Esophagus mucosa (tissue), 1 donor: Measurements from ENCODE around the gene GTF3C5. TPM values are rescaled to one million over a fixed set of nuclear protein-coding genes. Genes with fewer than 3 reads are reported as not detected.
"Not testable (repeated sequence)": the region's sequence is repeated elsewhere in the genome, so short reads cannot be mapped to it uniquely, and the experiment has no call there.

Experiments used
- ATAC-seq: fragments of 200-7000 bp; cut with Tn5 transposase; one replicate; pipeline ENCODE4 v1.9.1; 2020
- total RNA-seq: library from RNA; stranded (reverse); gene quantifications from one replicate; pipeline ENCODE4 v1.2.4, GENCODE V29; 2023
- donor health status: DM: yes; HTN: yes; CAD: no.

GTF3C5 gene
- total RNA-seq, 1 donor from 2014 or later = 33.6 TPM

DNA sequence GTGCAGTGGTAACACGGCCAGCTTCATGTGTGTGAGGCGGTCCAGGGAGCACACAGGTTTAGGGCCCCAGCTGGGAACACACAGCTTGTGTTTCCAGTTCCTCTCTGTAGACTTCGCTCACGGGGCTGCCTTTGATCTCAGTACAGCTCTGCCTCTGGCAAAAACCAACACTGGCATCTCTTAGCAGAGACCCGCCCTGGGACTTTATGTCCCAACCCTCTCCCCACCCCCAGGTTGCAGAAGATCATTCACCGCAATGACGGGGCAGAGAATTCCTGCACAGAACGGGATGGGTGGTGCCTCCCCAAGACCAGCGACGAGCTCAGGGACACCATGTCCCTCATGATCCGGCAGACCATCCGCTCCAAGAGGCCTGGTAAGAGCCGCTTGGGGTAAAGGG, 25.7 kb downstream of the GTF3C5 start:
- ATAC-seq = peak; percentile 76

- peak; percentile 41 for ATAC-seq
Observed at GRCh38 chr9:133057006-133057405, 26.2 kb downstream of the GTF3C5 start.

GRCh38 chr9:133057553-133057952, 26.8 kb downstream of the GTF3C5 start:
- no peak for ATAC-seq

DNA sequence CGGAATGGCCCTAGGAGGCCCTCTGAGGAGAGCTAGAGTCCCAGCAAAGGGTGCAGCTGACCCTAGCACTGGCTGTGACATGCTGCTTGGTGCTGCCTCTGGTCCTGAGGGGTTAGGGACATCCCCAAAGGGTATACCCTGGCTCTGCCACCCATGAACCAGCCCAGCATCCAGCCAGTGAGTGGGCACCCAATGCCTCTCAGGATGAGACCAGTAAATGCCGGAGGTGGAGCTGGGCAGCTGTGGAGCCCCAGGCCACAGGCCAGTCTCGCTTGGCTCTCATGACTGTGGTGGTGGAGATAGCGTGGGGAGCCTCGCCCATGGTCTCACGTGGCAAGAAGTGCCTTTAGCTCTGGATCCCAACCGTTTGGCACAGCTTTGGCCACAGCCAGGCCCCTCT, 27.3 kb downstream of the GTF3C5 start:
- ATAC-seq = no peak

- ATAC-seq = no peak
Observed at GRCh38 chr9:133058550-133059320, 27.9 kb downstream of the GTF3C5 start.

- peak; percentile 39 for ATAC-seq
Observed at GRCh38 chr9:133059623-133060022, 28.8 kb downstream of the GTF3C5 start.

- ATAC-seq = no peak
Observed at GRCh38 chr9:133060417-133060841, 29.6 kb downstream of the GTF3C5 start.

DNA sequence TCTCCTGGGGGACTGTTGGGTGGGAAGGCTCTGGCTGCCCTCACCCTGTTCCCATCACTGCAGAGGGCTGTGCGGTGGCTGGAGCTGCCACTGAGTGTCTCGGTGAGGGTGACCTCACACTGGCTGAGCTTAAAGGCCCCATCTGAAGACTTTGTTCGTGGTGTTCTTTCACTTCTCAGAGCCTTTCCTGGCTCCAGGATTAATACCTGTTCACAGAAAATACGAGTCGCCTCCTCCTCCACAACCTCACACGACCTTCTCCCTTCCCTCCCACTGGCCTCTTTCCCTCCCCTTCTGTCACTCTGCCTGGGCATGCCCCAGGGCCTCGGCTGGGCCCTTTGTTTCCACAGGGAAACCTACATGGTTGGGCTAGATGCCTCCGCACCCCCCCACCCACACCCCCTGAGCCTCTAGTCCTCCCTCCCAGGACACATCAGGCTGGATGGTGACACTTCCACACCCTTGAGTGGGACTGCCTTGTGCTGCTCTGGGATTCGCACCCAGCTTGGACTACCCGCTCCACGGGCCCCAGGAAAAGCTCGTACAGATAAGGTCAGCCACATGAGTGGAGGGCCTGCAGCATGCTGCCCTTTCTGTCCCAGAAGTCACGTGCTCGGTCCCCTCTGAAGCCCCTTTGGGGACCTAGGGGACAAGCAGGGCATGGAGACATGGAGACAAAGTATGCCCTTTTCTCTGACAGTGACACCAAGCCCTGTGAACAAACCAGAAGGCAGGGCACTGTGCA, 30.4 kb downstream of the GTF3C5 start:
- ATAC-seq = peak; percentile 33

- not testable (repeated sequence) for ATAC-seq
Observed at GRCh38 chr9:133061764-133062145, 31.0 kb downstream of the GTF3C5 start, which contains the start of gene CEL. TSS of gene CEL (plus strand) at chr9:133061981. CDS start at chr9:133062003, 22 bp downstream.

- not testable (repeated sequence) for ATAC-seq
Observed at GRCh38 chr9:133062569-133062968, 31.8 kb downstream of the GTF3C5 start.

GRCh38 chr9:133063159-133063499, 32.3 kb downstream of the GTF3C5 start:
- ATAC-seq = no peak

GRCh38 chr9:133063500-133064231, 32.9 kb downstream of the GTF3C5 start:
- ATAC-seq = no peak

DNA sequence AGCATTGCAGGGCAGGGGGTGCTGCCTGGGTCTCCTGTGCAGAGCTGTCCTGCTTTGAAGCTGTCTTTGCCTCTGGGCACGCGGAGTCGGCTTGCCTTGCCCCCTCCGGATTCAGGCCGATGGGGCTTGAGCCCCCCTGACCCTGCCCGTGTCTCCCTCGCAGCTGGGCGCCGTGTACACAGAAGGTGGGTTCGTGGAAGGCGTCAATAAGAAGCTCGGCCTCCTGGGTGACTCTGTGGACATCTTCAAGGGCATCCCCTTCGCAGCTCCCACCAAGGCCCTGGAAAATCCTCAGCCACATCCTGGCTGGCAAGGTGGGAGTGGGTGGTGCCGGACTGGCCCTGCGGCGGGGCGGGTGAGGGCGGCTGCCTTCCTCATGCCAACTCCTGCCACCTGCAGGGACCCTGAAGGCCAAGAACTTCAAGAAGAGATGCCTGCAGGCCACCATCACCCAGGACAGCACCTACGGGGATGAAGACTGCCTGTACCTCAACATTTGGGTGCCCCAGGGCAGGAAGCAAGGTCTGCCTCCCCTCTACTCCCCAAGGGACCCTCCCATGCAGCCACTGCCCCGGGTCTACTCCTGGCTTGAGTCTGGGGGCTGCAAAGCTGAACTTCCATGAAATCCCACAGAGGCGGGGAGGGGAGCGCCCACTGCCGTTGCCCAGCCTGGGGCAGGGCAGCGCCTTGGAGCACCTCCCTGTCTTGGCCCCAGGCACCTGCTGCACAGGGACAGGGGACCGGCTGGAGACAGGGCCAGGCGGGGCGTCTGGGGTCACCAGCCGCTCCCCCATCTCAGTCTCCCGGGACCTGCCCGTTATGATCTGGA, 33.7 kb downstream of the GTF3C5 start:
- ATAC-seq = no peak

- no peak for ATAC-seq
Observed at GRCh38 chr9:133065070-133065388, 34.2 kb downstream of the GTF3C5 start.

DNA sequence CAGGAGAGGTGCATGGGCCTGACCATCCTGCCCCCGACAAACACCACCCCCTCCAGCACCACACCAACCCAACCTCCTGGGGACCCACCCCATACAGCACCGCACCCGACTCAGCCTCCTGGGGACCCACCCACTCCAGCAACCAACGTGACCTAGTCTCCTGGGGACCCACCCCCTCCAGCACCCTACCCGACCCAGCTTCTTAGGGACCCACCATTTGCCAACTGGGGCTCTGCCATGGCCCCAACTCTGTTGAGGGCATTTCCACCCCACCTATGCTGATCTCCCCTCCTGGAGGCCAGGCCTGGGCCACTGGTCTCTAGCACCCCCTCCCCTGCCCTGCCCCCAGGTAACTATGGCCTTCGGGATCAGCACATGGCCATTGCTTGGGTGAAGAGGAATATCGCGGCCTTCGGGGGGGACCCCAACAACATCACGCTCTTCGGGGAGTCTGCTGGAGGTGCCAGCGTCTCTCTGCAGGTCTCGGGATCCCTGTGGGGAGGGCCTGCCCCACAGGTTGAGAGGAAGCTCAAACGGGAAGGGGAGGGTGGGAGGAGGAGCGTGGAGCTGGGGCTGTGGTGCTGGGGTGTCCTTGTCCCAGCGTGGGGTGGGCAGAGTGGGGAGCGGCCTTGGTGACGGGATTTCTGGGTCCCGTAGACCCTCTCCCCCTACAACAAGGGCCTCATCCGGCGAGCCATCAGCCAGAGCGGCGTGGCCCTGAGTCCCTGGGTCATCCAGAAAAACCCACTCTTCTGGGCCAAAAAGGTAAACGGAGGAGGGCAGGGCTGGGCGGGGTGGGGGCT, 35.6 kb downstream of the GTF3C5 start:
- ATAC-seq = no peak

GRCh38 chr9:133067006-133067405, 36.2 kb downstream of the GTF3C5 start:
- ATAC-seq = no peak

GRCh38 chr9:133067813-133068212, 37.0 kb downstream of the GTF3C5 start:
- ATAC-seq = peak; percentile 67

DNA sequence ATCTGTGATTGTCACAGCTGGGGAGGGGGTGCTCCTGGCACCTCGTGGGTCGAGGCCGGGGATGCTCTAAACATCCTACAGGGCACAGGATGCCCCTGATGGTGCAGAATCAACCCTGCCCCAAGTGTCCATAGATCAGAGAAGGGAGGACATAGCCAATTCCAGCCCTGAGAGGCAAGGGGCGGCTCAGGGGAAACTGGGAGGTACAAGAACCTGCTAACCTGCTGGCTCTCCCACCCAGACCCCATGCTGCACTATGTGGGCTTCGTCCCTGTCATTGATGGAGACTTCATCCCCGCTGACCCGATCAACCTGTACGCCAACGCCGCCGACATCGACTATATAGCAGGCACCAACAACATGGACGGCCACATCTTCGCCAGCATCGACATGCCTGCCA, 37.6 kb downstream of the GTF3C5 start:
- not testable (repeated sequence) for ATAC-seq

DNA sequence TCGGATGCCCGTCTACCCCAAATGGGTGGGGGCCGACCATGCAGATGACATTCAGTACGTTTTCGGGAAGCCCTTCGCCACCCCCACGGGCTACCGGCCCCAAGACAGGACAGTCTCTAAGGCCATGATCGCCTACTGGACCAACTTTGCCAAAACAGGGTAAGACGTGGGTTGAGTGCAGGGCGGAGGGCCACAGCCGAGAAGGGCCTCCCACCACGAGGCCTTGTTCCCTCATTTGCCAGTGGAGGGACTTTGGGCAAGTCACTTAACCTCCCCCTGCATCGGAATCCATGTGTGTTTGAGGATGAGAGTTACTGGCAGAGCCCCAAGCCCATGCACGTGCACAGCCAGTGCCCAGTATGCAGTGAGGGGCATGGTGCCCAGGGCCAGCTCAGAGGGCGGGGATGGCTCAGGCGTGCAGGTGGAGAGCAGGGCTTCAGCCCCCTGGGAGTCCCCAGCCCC, 39.7 kb downstream of the GTF3C5 start:
- not testable (repeated sequence) for ATAC-seq

- ATAC-seq = not testable (repeated sequence)
Observed at GRCh38 chr9:133070985-133071384, 40.2 kb downstream of the GTF3C5 start.

GRCh38 chr9:133071484-133072150, 40.8 kb downstream of the GTF3C5 start:
- ATAC-seq = no peak
